Mucosa of gallbladder (tissue), 1 donor: ENCODE data around the gene PLCD4. TPM values are rescaled to one million over a fixed set of nuclear protein-coding genes. Genes with fewer than 3 reads are reported as not detected.

ENCODE experiments used
- DNase-seq: peaks from one replicate; pipeline ENCODE4 v3.0.0-alpha.2; 2020; ENCODE audit warnings: low spot score
- total RNA-seq: library from RNA; stranded (reverse); gene quantifications from one replicate; pipeline ENCODE4 v1.2.1, GENCODE V29; 2021
- donor health status: DM: no; HTN: no; CAD: no.

Gene PLCD4
- total RNA-seq, 1 donor from 2014 or later, result 0.49 TPM

DNA sequence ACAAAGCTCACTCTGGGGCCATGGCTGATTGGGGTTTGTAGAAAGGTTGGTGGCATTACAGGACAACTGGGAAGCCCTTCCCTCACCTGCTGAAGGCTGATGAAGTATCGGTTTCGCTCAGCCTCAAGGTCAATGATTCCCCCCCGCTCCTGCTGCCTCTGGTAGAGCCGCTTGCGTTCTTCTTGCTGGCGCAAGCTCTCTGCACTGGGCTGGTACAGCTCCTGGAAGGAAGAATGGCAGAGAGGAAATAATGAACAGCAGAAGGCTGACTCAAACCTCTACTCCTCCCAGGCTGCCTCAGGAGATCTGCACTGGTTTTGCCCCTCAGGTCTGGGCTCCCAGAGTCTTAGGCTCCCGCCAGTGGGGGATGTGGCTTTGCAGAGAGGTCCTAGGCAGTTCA is 57.0 kb downstream of the PLCD4 start:
- DNase-seq, result no peak

DNA sequence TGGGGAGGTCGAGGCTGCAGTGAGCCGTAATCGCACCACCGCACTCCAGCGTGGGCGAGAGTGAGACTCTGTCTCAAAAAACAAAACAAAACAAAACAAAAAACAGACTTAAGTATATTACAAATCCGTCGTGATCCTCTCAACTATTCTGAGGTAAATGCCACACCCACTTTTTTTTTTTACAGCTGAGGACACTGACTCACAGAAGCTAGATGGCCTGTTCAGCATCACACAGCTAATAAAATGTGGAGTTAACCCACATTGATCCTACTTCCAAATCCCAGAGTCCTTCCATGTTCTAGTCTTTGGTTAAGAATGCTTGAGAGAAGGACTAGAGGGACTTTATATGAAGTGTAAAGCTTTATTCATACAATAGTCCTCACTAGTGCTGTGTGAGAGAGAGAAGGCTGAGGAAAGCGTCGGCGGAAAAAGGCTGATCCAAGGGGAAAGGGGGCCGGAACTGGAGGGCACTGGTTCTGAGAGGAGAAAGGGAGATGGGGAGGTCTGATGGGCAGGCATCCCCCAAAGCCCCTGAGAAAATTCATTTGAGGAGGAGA is 63.5 kb downstream of the PLCD4 start:
- DNase-seq, result no peak

DNA sequence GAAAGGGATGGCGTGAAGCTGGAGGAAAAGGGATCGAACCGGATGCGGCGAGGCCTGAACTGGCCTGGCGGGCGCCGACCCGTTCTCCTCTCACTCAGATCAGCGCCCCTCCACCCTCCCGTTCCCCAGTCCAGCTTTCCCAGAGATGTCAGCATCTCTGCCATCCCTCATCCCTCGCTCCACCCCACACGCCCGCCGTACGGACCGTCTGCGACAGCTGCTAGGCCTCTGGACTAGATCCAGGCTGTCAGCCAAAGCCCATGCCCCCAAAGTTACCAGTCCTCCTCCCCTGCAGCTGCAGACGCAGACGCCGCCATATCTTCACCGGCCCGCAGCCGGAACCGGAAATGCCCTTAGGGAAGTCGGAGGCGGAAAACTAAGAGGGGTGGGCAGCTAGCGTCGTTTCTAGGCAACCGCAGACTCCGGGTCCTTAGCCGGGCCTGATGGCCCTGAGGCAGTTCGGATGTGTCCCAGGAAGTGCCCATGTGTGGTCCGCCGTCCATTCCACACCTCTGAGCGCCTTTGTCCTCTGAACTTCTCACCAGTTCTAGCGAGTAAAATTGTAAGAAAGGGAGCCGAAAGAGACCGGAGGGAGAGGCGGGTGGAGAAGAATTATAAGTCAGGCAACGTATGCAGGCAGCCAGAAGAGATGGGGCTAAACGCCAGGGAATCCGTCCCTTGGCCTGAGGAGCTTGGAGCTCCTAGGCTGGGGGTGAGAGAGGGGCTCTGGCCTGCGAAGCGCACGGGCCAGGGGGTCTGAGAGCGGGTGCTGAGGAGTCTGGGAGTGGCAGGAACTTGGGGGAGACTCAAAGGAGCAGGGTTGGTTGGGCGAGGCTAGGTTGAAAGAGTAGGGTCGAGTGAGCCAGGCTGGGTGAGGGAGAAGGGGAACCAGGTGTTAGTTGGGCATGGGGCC is 64.2 kb downstream of the PLCD4 start, which contains the start of the genes RNF25 and STK36:
TSS of gene RNF25 (minus strand) at position 349 of the 913 bp plus-strand sequence. CDS start at position 317, 32 bp downstream.
TSS of gene STK36 (plus strand) at position 433 of the 913 bp plus-strand sequence. CDS start 744 bp downstream, outside the sequence.
- peak; percentile 84 for DNase-seq

DNA sequence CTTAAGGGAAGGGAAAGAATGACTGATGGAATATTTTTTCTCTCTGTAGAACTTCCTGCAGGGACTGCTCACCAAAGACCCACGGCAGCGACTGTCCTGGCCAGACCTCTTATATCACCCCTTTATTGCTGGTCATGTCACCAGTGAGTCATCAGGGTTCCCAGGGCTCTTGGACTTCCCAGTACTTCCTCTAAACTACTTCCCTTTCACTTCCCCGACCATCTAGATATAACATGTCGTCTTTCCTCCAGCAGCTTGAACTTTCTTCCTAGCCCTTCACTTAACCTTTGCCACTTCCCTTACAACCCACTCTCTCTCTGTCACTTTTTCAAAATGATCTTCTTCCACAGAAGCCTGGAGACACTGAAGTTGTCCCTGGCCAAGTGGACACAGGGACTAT is 71.4 kb downstream of the PLCD4 start:
- DNase-seq, result no peak

DNA sequence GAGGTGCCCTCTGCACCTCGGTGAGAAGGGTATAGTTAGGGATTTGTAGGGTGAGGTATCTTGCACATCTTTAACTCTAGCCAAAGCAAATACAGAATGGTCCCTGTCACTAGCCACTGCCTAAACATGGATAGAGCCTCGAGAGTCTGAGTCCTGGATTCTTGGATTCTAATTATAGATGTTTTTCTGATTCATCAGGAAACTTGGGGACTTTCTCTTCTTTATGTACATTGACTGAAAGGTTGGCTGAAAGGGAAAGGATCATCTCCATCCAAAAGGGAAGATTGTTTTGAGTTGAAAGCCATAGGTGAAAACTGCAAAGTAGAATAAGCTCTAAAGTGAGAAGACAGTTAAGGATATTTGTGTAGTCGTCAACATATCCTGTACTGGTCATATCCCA is 72.4 kb downstream of the PLCD4 start:
- DNase-seq, result no peak

Other genes with a start within 250 kb of the PLCD4 start
- gene SLC11A1, start 225.6 kb upstream of the PLCD4 start, total RNA-seq, result 15.1 TPM
- 184 TPM for gene CTDSP1, start 208.0 kb upstream of the PLCD4 start, total RNA-seq
- 328 TPM for gene VIL1, start 188.8 kb upstream of the PLCD4 start, total RNA-seq
- 12.0 TPM for gene USP37, start 39.5 kb upstream of the PLCD4 start, total RNA-seq
- 27.6 TPM for gene CNOT9, start 39.1 kb upstream of the PLCD4 start, total RNA-seq
- gene ZNF142, start 51.7 kb downstream of the PLCD4 start, total RNA-seq, result 32.8 TPM
- gene BCS1L, start 51.8 kb downstream of the PLCD4 start, total RNA-seq, result 36.4 TPM
- 28.1 TPM for gene RNF25, start 64.1 kb downstream of the PLCD4 start, total RNA-seq
- 71.1 TPM for gene STK36, start 64.2 kb downstream of the PLCD4 start, total RNA-seq
- gene TTLL4, start 102.9 kb downstream of the PLCD4 start, total RNA-seq, result 33.7 TPM
- 20.4 TPM for gene CYP27A1, start 174.2 kb downstream of the PLCD4 start, total RNA-seq
- not detected for gene PRKAG3, start 223.9 kb downstream of the PLCD4 start, total RNA-seq